Right renal cortex interstitium (tissue), 3 donors: ENCODE data around the gene WDR70. TPM values are rescaled to one million over a fixed set of nuclear protein-coding genes. Genes with fewer than 3 reads are reported as not detected.
"Not testable (repeated sequence)": the region's sequence is repeated elsewhere in the genome, so short reads cannot be mapped to it uniquely, and the experiment has no call there.

ENCODE experiments used
- DNase-seq, 3 donors: peaks; one replicate each; pipeline ENCODE4 v3.0.0-alpha.2; 2013; ENCODE audit warnings: low read depth in 3 of 3, low spot score in 2 of 3
- polyA plus RNA-seq, 3 donors: library from polyadenylated mRNA; unstranded; fragments of 120-200 nt; gene quantifications; one replicate each; pipeline ENCODE4 v1.2.1, GENCODE V29; 2013; ENCODE audit not compliant: insufficient read length in 3 of 3

Gene WDR70
- polyA plus RNA-seq, 3 donors: 55.5 to 58.2 (median 56.0) TPM

DNA sequence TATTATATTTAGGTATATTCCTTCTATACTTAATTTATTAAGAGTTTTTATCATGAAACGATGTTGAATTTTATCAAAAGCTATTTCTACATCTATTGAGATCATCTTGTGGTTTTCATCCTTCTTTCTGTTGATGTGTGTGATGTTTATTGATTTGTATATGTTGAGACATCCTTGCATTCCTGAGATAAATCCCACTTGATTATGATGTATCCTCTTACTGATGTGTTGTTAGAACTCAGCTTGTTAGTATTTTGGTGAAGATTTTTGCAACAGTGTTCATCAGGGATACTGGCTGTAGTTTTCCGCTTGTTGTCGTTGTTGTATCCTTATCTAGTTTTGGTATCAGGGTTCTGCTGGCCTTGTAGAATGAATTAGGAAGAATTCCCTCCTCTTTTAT lies 247.1 kb downstream of the WDR70 start:
- DNase-seq: no peak

DNA sequence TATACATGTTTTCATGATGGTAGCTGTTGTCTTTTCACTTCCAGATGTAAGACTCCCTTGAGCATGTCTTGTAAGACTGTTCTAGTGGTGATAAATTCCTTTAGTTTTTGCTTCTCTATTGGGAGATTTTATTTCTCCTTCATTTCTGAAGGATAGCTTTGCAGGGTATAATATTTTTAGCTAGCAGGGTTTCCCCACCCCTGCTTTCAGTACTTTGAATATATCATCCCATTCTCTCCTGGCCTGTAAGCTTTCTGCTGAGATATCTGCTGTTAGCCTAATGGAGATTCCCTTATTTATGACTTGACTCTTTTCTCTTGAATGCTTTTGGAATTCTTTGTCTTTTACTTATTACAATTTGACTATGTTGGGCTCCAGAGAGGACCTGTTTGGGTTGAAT lies 249.8 kb downstream of the WDR70 start:
- no peak for DNase-seq

GRCh38 chr5:37631939-37632338 lies 252.8 kb downstream of the WDR70 start:
- DNase-seq: no peak

DNA sequence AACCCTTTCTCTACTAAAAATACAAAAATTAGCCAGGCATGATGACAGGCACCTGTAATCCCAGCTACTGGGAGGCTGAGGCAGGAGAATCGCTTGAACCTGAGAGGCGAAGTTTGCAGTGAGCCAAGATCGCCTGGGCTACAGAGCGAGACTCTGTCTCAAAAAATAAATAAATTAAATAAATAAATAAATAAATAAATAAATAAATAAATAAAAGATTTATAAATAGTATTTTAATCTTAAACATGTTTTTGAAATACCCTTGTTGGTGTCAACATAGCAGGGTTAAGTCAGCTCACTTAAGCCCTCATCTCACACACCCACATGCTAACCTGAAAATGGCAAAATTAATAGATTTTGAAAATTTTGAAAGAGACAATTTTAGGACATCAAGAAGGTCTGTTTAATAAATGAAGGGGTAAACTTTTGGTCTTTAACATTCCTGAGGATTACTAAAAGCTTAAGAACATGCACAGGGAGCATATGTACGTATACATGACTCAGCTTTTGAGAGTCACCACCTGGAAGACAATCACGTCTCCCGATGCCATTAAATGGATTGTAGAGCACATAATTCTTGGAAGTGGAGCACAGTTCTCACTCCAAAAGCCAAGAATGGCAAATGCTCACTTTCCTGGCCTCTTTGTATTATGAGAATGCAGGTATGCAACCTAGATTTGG lies 258.2 kb downstream of the WDR70 start:
- no peak for DNase-seq

GRCh38 chr5:37638897-37639296 lies 259.8 kb downstream of the WDR70 start:
- DNase-seq: no peak

- no peak for DNase-seq
Measured at GRCh38 chr5:37640088-37640487, 261.0 kb downstream of the WDR70 start.

- DNase-seq: no peak
Measured at GRCh38 chr5:37641933-37642332, 262.8 kb downstream of the WDR70 start.

DNA sequence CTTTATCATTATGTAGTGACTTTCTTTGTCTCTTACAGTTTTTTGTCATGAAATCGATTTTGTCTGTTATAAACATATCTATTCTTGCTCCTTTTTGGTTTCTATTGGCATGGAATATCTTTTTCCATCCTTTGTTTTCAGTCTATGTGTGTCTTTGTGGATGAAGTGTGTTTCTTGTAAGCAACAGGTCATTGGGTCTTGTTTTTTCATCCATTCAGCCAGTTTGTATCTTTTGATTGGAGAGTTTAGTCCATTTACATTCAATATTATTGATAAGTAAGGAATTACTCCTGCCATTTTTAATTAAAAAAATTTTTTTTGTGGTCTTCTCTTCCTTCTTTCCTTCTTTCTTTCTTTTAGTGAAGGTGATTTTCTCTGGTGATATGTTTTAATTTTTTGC lies 266.6 kb downstream of the WDR70 start:
- no peak for DNase-seq

DNA sequence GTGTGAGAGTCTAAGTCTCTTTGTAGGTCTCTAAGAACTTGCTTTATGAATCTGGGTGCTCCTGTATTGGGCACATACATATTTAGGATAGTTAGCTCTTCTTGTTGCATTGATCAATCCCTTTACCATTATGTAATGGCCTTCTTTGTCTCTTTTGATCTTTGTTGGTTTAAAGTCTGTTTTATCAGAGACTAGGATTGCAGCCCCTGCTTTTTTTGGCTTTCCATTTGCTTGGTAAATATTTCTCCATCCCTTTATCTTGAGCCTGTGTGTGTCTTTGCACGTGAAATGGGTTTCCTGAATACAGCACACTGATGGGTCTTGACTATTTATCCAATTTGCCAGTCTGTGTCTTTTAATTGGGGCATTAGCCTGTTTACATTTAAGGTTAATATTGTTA lies 275.4 kb downstream of the WDR70 start:
- not testable (repeated sequence) for DNase-seq

GRCh38 chr5:37657046-37657445 lies 277.9 kb downstream of the WDR70 start:
- DNase-seq: no peak

DNA sequence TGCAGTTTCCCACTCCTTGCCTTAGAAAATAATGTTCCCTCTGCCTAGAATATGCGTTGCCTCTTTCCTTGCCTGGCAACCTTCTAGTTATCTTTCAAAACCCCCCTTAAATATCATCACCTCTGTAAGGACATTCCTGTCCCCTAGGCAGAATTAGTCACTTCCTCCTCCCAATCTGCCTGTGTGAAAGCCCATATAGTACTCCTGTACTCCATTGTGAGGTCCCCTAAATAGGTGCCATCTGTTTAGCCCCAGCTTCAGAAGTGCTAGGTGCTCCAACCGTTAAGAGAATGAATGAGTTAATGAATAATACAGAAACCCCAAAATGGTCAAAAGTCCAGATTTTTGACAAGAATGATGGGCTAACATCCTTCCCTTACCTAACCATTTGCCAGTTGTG lies 279.3 kb downstream of the WDR70 start:
- DNase-seq: no peak

- no peak for DNase-seq
Measured at GRCh38 chr5:37660319-37660718, 281.2 kb downstream of the WDR70 start.

DNA sequence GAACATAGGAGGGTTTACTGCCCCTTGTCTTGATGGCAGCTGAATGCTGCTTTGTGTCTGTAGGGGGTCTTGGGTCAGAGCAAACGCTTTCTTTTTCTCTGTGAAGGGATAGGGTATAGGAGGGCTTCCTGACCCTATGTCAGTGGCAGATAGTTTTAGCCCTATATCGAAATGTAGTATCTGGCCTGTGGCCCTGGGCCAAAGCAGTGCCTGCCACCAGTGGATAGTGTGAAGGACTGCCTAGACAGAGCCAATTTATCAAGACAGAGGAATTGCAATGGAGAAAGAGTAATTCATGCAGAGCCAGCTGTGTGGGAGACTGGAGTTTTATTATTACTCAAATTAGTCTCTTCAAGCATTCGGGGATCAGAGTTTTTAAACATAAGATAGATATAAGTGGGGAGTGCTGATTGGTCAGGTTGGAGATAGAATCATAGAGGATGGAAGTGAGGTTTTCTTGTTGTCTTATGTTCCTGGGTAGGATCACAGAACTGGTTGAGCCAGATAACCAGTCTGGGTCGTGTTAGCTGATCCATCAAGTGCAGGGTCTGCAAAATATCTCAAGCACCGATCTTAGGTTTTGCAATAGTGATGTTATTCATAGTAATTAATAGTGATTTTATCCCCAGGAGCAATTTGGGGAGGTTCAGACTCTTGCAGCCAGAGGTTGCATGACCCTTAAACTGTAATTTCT lies 282.3 kb downstream of the WDR70 start:
- DNase-seq: no peak

DNA sequence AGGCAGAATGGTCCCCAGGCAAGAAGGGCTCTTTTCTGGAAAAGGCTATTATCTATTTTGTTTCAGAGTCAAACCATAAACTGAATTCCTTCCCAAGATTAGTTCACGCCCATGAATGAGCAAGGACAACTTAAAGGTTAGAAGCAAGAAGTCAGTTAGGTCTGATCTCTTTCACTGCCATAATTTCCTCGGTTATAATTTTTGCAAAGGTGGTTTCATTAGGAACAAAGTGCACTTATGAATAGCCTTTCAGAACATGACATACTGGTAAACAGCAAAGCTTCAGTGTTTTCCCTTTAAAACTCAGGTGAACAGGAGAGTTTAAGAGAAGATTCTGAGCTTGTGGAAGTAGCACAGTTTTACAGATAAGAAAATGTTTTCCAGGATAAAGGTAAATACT lies 282.8 kb downstream of the WDR70 start:
- no peak for DNase-seq

- DNase-seq: no peak
Measured at GRCh38 chr5:37662362-37662761, 283.2 kb downstream of the WDR70 start.

DNA sequence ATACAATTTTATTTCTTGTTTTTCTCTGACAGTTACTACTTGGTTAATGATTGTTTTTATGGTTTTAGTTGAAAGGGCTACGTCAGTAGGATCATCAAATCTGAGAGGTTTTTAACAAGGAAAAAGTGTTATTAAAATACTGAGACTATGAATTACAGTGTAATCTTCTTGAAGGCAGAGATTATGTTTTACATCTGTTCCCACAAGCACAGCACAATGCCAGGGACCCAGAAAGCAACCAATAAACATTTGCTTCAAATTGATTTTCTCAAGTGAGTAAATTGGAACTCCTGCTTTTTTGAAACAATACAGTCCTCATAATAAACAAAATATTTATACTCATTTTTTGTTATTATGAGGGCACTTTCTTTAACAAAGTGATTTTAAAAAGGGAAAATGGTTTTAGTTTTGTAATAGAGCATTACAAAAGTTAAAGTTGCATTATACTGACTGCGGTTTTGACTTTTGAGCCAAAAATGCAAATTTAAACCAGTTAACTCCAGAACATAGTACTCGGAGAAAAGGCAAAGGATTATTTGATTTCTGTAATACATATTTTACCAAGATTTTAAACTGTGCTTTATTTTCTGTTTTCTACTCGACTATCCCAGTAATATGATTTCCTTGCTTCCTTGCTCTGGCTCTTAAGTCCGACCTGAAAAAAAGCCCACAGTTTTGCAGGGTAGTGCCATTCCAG lies 283.8 kb downstream of the WDR70 start:
- DNase-seq: no peak

GRCh38 chr5:37663538-37663937 lies 284.4 kb downstream of the WDR70 start:
- no peak for DNase-seq

- no peak for DNase-seq
Measured at GRCh38 chr5:37664551-37664950, 285.4 kb downstream of the WDR70 start.

DNA sequence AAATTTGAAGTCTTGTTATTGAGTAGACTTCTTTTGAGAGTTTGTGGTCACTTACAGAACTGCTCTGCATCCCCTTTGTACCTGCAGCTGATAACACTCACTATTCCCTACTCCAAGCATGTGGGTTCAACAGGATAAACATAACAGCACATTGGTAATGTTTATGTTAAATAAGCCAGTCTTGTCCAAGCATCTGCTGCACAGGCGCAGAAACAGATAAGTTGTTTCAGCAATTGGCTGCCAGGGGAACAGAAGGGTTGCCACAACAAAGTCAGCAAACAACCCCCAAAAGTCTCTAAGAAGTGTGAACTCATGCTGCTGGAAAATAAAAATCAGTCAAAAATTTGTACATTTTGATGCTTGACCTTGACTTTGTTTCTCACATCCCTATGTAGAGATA lies 286.2 kb downstream of the WDR70 start:
- no peak for DNase-seq

GRCh38 chr5:37665889-37666288 lies 286.8 kb downstream of the WDR70 start:
- DNase-seq: peak in 2 of 3 donors; percentile 31 to 49

- DNase-seq: no peak
Measured at GRCh38 chr5:37667430-37667829, 288.3 kb downstream of the WDR70 start.

- DNase-seq: no peak
Measured at GRCh38 chr5:37667846-37668245, 288.7 kb downstream of the WDR70 start.
